OCI-LY7 (cell line): ENCODE data around the gene MSANTD1. TPM values are rescaled to one million over a fixed set of nuclear protein-coding genes. Genes with fewer than 3 reads are reported as not detected.

Source experiments
- BruUV-seq: library from RNA; stranded (reverse); fragments of 400-500 nt; replicated peaks from 2 replicates; lab custom pipeline; 2021; lab: Mats Ljungman, UMichigan
- CTCF ChIA-PET: fragments of 300-600 bp; sonication (Branson Sonifier 250); formaldehyde crosslinking; loops from one replicate; lab custom pipeline; 2022; ENCODE audit warnings: antibody characterized with exemption; ENCODE audit not compliant: unreplicated experiment; lab: Charles Lee
- POLR2A ChIA-PET: fragments of 300-600 bp; sonication (Branson Sonifier 250); formaldehyde crosslinking; loops from one replicate; lab custom pipeline; 2022; ENCODE audit warnings: antibody characterized with exemption; lab: Charles Lee
- DNase-seq: peaks from one replicate; pipeline ENCODE4 v3.0.0-alpha.2; 2015; ENCODE audit warnings: low spot score
- H2AFZ ChIP-seq: fragments of 200-600 bp; sonication (generic), shearing (Covaris generic); 2 replicates; pipeline ENCODE4 v1.6.1; 2014; ENCODE audit warnings: mild to moderate bottlenecking, antibody characterized with exemption, low read length, moderate library complexity
- H3K27ac ChIP-seq: fragments of 200-600 bp; sonication (generic); 2 replicates; pipeline ENCODE4 v1.5.1; 2014; ENCODE audit warnings: mixed run types, low read depth, mild to moderate bottlenecking, moderate library complexity, low read length, inconsistent platforms; ENCODE audit not compliant: poor library complexity, severe bottlenecking
- H3K36me3 ChIP-seq: fragments of 200-600 bp; sonication (generic); 2 replicates; pipeline ENCODE4 v1.6.1; 2014; ENCODE audit warnings: mild to moderate bottlenecking, antibody characterized with exemption, low read length, moderate library complexity, mixed read lengths; ENCODE audit not compliant: insufficient read depth
- H3K4me1 ChIP-seq: fragments of 200-600 bp; sonication (generic); 2 replicates; pipeline ENCODE4 v1.5.1; 2014; ENCODE audit warnings: mild to moderate bottlenecking, low read length; ENCODE audit not compliant: insufficient read depth, poor library complexity, severe bottlenecking
- H3K4me2 ChIP-seq: fragments of 200-600 bp; sonication (generic); 2 replicates; pipeline ENCODE4 v1.6.1; 2014; ENCODE audit warnings: mild to moderate bottlenecking, low read length
- H3K4me3 ChIP-seq: fragments of 200-600 bp; sonication (generic); 2 replicates; pipeline ENCODE4 v1.5.1; 2014; ENCODE audit warnings: mild to moderate bottlenecking, low read depth, low read length; ENCODE audit not compliant: poor library complexity, severe bottlenecking
- H3K79me2 ChIP-seq: fragments of 200-600 bp; sonication (generic); 2 replicates; pipeline ENCODE4 v1.6.1; 2016; ENCODE audit warnings: low read depth, mild to moderate bottlenecking, low read length, moderate library complexity, mixed read lengths; ENCODE audit not compliant: insufficient read depth
- H3K9me2 ChIP-seq: fragments of 200-600 bp; sonication (generic); 2 replicates; pipeline ENCODE4 v1.6.1; 2016; ENCODE audit warnings: mild to moderate bottlenecking, low read length, mixed read lengths; ENCODE audit not compliant: insufficient read depth
- H3K9me3 ChIP-seq: fragments of 200-600 bp; sonication (generic); 2 replicates; pipeline ENCODE4 v1.6.1; 2014; ENCODE audit warnings: mild to moderate bottlenecking, mixed run types, low read length, mixed read lengths
- H4K20me1 ChIP-seq: fragments of 200-600 bp; sonication (generic); 2 replicates; pipeline ENCODE4 v1.6.1; 2014; ENCODE audit warnings: mild to moderate bottlenecking, antibody characterized with exemption, low read length, moderate library complexity, mixed read lengths; ENCODE audit not compliant: insufficient read depth
- CTCF ChIP-seq: fragments of 200-600 bp; sonication (generic); conservative IDR thresholded peaks from 2 replicates; pipeline ENCODE4 v1.5.1; 2014; ENCODE audit warnings: mild to moderate bottlenecking, antibody characterized with exemption, low read length, moderate library complexity, mixed read lengths
- EZH2phosphoT487 ChIP-seq: fragments of 200-600 bp; sonication (generic); IDR thresholded peaks from 2 replicates; pipeline ENCODE4 v1.6.1; 2018; ENCODE audit warnings: low read depth, borderline replicate concordance, mild to moderate bottlenecking, mixed run types, antibody characterized with exemption, low read length, moderate library complexity, mixed read lengths
- intact Hi-C: fragments of 100-400 bp; cut with micrococcal nuclease; formaldehyde crosslinking; loops from one replicate; pipeline ENCODE4 v1.10.0; 2022; ENCODE audit not compliant: unreplicated experiment
- total RNA-seq, 2 experiments: library from RNA; depleted of rRNA in 1 of 2; stranded (reverse); fragments of >200 nt in 1 of 2; shearing (Covaris generic) in 1 of 2; gene quantifications; 2 replicates each; pipeline ENCODE4 v1.2.3, GENCODE V29; 2014 to 2022

Gene MSANTD1
- total RNA-seq, 2 experiments from 2014 or later: 0.13 to 1.0 TPM

GRCh38 chr4:3208826-3209225 lies 40.1 kb upstream of the MSANTD1 start:
- Histone ChIP-seq H3K79me2 (no peaks in the 10 kb centered on the region), H4K20me1 (no peaks in the 10 kb centered on the region), H2AFZ (no peak overlapping the region), H3K27ac (no peak overlapping the region), H3K36me3 (peaks cover 81% of the 10 kb centered on the region), H3K4me3 (no peak overlapping the region), H3K4me1 (no peaks in the 10 kb centered on the region), H3K4me2 (no peak overlapping the region), H3K9me2 (no peaks in the 10 kb centered on the region), H3K9me3 (no peaks in the 10 kb centered on the region)
- no peak for TF ChIP-seq EZH2phosphoT487
- ChIA-PET CTCF (no interaction called here), POLR2A (no interaction called here)
- no TSS peak for BruUV-seq
- DNase-seq: no peak
- intact Hi-C loops: no loop called here

GRCh38 chr4:3209551-3210325 lies 39.2 kb upstream of the MSANTD1 start:
- intact Hi-C loops: no loop called here
- Histone ChIP-seq H3K79me2 (no peaks in the 10 kb centered on the region), H3K36me3 (peaks cover 81% of the 10 kb centered on the region), H3K9me3 (no peaks in the 10 kb centered on the region), H3K4me1 (no peaks in the 10 kb centered on the region), H3K4me3 (no peak overlapping the region), H3K4me2 (no peak overlapping the region), H3K27ac (no peak overlapping the region), H2AFZ (no peak overlapping the region), H4K20me1 (no peaks in the 10 kb centered on the region), H3K9me2 (no peaks in the 10 kb centered on the region)
- no TSS peak for BruUV-seq
- ChIA-PET POLR2A (no interaction called here), CTCF (no interaction called here)
- TF ChIP-seq EZH2phosphoT487 (no peak), CTCF (no peak)
- DNase-seq: no peak

- no peak overlapping the region for H2AFZ ChIP-seq
- H4K20me1 ChIP-seq: no peaks in the 10 kb centered on the region
- intact Hi-C loops: no loop called here
- no peaks in the 10 kb centered on the region for H3K79me2 ChIP-seq
- no peak overlapping the region for H3K27ac ChIP-seq
- H3K9me3 ChIP-seq: no peaks in the 10 kb centered on the region
- ChIA-PET CTCF (no interaction called here), POLR2A (interaction anchor here (0.7 kb wide), 1 partner anchor 163 kb away, joined by 5 read pairs; no protein-coding TSS in a partner anchor)
- H3K4me3 ChIP-seq: no peak overlapping the region
- TF ChIP-seq EZH2phosphoT487 (no peak), CTCF (no peak)
- no peaks in the 10 kb centered on the region for H3K9me2 ChIP-seq
- H3K36me3 ChIP-seq: peaks cover 86% of the 10 kb centered on the region
- no peak overlapping the region for H3K4me2 ChIP-seq
- DNase-seq: no peak
- BruUV-seq: no TSS peak
- H3K4me1 ChIP-seq: no peaks in the 10 kb centered on the region
These were observed 38.5 kb upstream of the MSANTD1 start for GRCh38 chr4:3210467-3210866.
